HG03097 (cell line): ENCODE measurements around the gene CFAP206.

Experiments used
- ATAC-seq: cut with Tn5 transposase; IDR thresholded peaks from one replicate; pipeline ENCODE4 v1.9.1; 2021; ENCODE audit not compliant: unreplicated experiment, low FRiP score

The CFAP206 gene

GRCh38 chr6:87407901-87408720 lies at the start of gene CFAP206:
TSS of gene CFAP206 (plus strand) at chr6:87407972. CDS start at chr6:87409840, 1,868 bp downstream.
- ATAC-seq, result peak; percentile 78

- no peak for ATAC-seq
Observed at GRCh38 chr6:87364602-87365252, 43.0 kb upstream of the CFAP206 start.

GRCh38 chr6:87366072-87366827 lies 41.5 kb upstream of the CFAP206 start:
- ATAC-seq, result no peak

GRCh38 chr6:87366899-87367298 lies 40.9 kb upstream of the CFAP206 start:
- no peak for ATAC-seq

GRCh38 chr6:87373377-87373776 lies 34.4 kb upstream of the CFAP206 start:
- no peak for ATAC-seq

GRCh38 chr6:87375315-87375714 lies 32.5 kb upstream of the CFAP206 start:
- no peak for ATAC-seq

- no peak for ATAC-seq
Observed at GRCh38 chr6:87376643-87377042, 31.1 kb upstream of the CFAP206 start.

- no peak for ATAC-seq
Observed at GRCh38 chr6:87378947-87379346, 28.8 kb upstream of the CFAP206 start.

- ATAC-seq, result no peak
Observed at GRCh38 chr6:87382861-87383260, 24.9 kb upstream of the CFAP206 start.

- ATAC-seq, result no peak
Observed at GRCh38 chr6:87384038-87384437, 23.7 kb upstream of the CFAP206 start.

GRCh38 chr6:87384449-87384848 lies 23.3 kb upstream of the CFAP206 start:
- ATAC-seq, result no peak

GRCh38 chr6:87391334-87391733 lies 16.4 kb upstream of the CFAP206 start:
- ATAC-seq, result no peak

- peak; percentile 70 for ATAC-seq
Observed at GRCh38 chr6:87393026-87393622, 14.6 kb upstream of the CFAP206 start.

- ATAC-seq, result no peak
Observed at GRCh38 chr6:87395431-87395830, 12.3 kb upstream of the CFAP206 start.

GRCh38 chr6:87396595-87397392 lies 11.0 kb upstream of the CFAP206 start:
- no peak for ATAC-seq

GRCh38 chr6:87397656-87398055 lies 10.1 kb upstream of the CFAP206 start:
- no peak for ATAC-seq

- no peak for ATAC-seq
Observed at GRCh38 chr6:87401832-87402231, 5.9 kb upstream of the CFAP206 start.

GRCh38 chr6:87407561-87407900 lies 241 bp upstream of the CFAP206 start:
- ATAC-seq, result no peak

- ATAC-seq, result no peak
Observed at GRCh38 chr6:87408721-87409155, 966 bp downstream of the CFAP206 start.

GRCh38 chr6:87419266-87419665 lies 11.5 kb downstream of the CFAP206 start:
- no peak for ATAC-seq
